EL (cell line): ENCODE data around the gene PKP1.

Source experiments
- DNase-seq: peaks from one replicate; pipeline ENCODE4 v3.0.0-alpha.2; 2016

PKP1 gene

DNA sequence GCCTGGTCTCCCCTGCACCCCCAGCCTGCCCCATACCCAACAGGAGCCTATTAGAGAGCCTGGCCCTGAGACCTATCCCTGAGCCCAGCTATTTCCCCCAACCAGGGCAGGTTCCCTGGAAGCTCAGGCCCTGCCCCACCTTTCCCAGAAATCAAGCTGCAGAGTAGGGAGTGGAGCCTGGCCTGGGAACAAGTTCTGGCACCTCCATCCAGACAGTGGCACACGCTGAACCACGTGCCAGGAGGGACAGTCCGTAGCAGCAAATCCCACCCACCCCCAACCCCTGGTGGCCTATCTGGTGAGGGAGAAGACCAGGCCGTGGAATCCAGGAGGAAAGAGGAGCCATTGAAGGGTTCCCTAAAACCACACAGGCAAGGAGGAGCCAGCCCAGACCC lies 71.6 kb downstream of the PKP1 start:
- DNase-seq: no peak

DNA sequence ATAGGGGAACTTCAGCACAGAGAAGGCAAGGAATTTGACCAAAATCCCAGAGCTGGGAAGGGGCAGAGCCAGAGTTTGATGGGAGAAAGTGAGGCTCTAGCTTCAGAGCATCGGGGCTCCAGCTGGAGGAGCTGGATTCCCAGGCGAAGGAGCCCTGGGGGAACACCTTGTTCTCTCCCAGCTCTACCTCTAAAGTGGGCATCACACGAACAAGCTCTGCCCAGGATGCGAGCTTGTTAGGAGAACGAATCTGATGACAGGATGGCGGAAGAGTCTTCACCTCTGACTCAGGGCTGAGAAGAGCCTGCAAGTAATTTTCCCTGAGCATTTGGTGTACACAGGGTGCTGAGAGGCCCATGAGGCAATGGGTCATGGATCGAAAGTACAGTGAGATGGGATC lies 72.2 kb downstream of the PKP1 start:
- DNase-seq: no peak

DNA sequence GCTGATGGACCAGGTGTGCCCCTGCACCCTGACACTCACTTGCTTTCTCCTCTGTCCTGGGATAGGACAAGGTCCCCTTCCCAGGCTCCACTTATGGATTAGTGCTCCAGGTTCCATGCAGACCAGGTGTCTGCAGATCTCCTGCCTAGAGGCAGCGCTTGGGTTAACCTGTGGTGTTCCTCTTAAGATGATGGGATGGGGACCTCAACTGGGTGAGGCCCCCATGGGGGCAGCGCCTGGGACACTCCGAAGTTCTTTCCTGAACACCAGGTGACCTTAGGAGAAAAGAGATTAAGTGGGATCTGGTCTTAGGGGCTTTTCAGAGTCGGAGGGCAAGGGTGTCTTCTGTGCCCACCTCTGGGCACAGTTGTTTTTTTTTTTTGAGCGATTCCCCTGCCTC lies 72.9 kb downstream of the PKP1 start:
- no peak for DNase-seq

DNA sequence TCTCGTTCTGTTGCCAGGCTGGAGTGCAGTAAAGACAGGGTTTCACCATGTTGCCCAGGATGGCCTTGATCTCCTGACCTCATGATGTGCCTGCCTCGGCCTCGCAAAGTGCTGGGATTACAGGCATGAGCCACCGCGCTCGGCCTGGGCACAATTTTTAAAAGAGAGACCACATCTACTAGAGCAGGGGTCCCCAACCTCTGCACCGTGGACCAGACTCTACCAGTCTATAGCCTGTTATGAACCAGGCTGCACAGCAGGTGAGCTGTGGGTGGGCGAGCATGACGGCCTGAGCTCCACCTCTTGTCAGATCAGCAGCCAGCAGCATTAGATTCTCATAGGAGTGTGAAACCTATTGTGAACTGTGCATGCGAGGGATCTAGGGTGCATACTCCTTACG lies 73.4 kb downstream of the PKP1 start:
- no peak for DNase-seq

DNA sequence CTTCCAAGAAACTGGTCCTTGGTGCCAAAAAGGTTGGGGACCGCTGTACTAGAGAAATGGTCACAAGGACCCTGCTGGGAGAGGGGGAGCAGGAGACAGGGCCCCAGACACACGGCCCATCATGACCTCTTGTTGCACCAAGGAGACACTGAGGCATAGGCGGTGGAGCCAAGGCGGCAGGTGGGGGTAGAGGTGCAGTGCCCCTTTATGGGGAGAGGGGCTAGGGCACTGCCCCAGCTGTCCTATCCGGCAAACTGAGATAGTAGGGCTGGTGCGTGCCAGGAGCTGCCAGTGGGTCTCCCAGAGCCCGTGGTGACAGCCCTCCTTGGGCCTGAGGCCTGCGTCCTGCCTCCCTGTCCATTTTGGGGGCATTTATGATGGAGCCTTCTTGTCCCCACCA lies 73.9 kb downstream of the PKP1 start:
- no peak for DNase-seq

DNA sequence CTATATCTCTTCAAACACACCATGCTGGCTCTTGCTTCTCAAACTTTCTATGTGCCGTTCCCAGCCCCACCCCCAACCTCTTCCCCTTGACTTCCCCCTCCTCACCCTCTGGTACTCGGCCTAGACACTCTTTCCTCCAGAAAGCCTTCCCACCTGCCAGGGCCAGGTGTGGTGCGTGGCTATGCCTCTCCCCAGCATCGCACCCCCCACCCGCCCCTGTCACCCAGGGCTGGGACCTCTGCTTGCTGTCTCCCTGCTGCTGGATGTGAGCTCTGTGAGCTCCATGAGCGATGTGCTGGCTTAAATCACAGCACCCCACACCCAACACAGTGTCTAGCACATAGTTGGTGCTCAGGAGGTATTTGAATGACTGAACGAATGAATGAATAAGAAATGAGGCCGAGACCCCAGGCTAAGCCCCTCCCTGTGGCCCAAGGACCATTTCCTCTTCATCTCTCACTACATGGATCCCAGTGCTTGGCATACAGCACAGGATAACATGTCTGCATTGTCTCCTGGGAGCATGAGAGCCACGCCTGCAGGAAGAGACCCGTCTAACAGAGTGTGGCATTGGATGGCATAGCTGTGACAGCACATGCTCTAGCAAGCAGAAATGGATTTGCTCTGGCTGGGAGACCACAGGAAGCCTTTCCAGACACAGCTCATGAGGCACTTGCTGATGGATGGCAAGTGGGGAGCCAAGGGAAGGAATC lies 74.5 kb downstream of the PKP1 start:
- DNase-seq: no peak

DNA sequence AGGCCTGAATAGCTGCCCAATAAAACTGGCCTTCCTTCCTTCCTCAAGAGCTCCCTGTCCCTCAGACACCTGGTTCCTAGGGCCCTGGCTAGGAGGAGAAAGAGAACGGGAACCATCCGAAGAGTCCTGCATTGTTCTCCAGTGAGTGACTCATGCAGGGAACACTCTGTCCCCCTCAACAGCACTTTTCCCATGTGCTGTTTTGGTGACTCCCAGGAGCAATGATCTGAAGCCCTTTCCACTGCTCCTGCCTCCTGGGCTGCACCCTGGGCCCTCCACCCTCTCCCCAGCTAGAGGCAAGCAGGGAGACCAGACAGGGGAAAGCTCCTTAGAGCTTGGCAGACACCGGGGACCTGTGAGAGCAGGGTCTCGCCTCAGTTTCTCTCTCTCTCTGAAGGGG lies 75.3 kb downstream of the PKP1 start:
- DNase-seq: peak; percentile 23

DNA sequence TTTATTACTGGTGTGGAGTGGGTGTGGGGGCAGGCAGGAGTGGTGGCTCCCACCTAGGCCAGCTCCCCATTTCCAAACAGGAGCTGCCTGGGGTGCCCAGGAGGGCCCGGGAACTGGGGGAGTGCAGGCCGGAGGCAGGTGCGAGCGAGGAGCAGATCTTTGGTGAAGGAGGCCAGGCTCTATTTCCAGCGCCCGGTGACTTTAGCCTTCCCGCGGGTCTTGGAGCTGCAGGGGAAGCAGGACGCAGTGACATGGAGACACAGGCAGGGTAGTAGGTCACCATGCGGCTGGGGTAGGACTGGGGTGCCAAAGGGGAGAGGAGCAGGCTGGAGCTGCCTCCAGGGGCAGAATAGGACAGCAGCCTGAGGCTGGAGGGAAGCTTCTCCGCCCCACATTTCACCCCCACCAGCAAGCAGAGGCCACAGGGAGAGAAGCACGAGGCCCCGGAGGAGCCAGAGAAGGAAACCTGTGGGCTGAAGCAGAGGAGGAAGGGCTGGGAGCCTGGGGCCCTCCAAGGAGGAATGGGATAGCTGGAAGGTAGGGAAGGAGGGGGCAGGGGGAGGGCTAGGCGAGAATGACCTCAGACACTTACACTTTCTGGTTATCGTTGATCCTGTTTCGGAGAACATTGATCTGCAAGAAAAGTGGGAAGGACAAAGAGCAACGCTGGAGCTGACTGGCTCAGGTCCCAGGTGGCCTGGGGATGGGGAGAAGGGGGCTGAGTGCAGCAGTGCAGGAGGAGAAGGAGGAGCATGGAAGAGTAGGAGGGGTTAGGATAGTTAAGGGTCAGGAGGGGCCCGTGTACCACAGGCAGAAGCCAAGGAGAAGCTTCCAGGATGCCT lies 75.9 kb downstream of the PKP1 start:
- DNase-seq: no peak

DNA sequence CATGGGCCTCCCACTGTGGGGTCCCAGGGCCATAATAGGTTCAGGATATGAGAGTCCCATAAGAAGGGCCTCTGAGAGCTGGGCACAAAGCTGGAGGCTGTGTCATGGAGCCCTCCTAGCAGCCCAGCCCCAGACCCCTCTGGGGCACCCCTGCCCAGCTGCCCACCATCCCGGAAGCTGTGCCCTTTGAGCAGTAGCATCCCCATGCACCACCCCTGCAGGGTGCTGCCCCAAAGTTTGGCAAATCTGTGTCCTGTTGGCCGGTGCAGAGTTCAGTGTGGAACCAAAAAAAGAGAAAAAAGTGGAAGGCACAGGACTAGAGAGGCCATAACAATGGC lies 76.5 kb downstream of the PKP1 start:
- DNase-seq: no peak

DNA sequence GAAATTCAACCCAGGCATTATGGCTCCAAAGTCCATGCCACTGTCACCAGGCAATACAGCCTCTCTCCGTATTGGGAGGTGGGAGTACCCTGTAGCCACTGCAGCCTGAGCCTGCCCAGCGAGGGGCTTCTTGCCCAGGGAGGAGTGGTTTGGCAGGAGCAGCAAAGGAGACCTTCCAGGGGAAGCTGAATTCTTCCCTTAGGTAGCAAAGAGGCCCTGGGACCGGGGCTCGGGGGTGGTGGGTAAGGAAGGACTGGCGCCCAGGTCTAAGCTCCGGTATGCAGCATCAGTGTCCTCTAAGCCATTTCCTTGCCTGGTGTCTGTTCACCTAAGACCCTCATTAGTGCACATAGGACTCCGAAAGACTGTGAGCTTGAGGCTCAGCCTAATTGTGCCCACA lies 77.2 kb downstream of the PKP1 start:
- no peak for DNase-seq

DNA sequence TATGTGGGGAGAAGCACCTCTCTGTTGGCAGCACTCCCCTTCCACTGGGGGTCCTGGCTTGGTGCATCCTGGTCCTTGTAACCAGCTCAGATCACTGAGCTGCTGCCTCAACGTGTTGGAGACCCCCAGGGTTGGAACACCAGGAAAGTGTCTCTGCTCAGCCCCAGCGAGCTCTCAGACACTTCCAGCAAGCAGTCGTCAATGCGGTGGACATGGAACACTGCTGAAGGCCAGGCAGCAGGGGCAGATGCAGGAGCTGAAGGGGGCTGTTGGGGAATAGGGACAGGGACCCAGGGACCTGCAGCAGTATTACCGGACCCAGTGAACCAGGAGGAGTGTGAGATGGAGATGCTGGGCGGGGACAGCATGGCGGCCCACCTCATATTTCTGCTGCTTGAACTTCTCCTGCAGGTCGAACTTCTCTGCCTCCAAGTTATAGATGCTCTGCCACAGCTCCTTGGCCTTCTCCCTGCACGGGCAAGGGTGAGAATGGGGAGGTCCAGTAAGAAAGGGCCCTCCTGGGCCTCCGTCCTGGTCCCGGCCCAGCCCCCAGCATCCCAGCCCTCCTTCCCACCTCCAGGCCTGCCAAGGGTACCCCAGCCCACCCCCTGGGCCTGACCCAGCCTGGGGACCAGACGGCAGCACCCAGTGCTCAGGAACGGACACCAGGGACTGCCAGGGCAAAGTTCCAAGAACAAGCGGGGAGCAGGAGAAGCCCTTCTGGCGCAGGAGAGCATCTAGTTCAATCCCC lies 77.8 kb downstream of the PKP1 start:
- no peak for DNase-seq

DNA sequence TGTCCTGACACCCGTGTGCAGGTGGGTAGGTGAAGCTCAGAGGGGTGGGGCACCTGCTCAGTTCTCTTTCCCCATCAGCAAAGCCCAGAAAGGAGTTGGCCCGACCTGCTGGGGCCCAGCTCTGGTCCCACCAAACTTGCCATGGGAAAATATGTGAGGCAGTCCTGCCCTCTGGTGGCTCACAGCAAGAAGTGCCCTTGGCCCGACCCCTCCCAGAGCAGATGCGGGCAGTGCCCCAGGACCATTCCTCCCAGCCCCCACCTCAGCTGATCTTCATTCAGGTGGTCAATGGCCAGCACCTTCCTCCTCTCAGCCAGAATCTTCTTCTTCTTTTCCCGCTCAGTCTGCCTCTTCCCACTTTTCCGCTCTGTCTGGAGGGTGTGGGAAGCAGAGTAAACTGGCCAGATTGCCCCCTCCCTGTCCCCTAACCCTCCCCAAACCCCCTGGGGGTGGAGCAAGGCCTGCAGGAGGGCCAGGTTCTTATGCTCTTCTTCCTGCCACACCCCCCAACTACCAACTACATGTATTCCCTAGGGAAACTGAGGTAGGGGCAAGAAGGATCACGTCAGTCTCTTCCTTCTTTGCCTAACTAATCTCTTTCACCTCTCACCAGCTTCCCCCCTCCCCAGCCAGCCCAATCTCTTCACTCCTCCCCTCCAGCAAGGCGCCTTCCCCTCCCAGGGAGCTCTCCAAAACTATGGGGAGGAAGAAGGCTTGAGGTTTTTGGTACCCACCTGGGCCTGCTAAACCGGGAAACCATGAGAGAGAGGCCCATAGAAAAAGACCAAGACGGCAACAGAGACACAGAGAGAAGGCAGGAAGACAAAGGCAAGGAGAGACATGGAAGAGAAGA lies 78.6 kb downstream of the PKP1 start:
- peak; percentile 57 for DNase-seq

DNA sequence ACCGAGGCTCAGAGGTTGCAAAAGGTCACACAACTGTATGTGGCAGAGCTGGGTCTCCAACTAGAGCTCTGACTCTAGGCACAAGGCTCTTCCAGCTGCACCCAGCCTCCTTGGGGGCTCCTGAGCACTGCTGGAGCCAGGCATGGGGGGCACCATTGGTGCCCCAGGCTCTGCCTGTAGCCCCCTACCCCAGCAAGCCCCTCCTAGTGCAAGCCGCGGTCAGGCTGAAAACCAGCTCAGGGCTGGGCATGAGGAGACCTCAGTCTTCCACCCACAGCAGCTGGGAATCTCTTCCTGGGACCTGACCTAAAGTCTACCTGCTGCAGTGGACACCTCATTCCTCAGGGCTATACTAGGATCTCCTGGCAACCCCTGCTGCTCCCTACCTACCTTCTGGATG lies 79.6 kb downstream of the PKP1 start:
- no peak for DNase-seq

DNA sequence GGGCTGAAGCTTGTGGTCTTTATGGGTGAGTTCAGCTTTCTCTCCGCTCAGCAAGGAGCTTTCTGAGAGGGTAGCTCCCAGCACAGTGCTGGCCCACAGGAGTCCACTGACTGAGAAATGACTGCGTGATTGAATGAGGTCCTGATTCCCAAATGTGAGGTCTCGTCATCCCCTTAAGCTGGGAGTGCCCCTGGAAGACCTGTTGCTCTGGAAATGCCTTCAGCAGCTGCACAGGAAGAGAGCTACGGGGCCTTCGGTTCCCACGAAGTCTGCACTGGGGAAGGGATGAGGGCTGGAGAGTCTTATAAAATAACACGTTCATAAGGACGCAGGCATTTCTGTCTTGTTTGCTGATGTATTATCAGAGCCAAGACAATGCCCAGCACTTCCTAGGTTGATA lies 80.2 kb downstream of the PKP1 start:
- DNase-seq: no peak

DNA sequence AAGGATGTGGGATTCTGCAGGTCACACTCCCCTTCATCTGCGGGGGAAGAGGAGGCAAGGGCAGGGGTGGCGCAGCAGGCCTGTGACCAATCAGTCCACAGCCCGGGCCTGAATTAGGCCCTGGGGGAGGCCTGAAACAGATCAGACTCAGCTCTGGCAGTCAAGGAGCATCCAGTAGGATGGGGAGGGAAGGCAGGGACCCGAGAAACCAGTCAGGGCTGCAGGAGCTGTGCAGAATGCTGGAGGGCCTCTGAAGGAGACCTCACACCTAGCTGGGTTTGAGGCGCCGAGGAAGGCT lies 81.5 kb downstream of the PKP1 start:
- DNase-seq: no peak

DNA sequence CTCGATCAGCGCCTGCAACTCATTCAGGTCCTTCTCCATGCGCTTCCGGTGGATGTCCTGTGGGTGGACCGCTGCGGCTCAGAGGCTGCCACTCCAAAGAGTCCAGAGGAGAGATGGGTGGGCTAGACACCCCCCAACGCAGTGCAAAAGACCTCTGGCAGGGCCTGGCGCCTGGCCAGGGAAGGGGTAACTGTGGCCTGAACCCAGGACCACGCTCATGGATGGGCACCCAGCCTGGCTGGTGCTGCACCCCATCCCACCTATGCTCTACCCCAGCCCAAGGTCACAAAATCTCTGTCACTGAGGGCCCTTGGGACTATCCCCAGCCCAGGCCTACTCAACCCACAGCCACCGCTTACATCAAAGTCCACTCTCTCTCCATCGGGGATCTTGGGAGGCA lies 81.9 kb downstream of the PKP1 start:
- no peak for DNase-seq

DNA sequence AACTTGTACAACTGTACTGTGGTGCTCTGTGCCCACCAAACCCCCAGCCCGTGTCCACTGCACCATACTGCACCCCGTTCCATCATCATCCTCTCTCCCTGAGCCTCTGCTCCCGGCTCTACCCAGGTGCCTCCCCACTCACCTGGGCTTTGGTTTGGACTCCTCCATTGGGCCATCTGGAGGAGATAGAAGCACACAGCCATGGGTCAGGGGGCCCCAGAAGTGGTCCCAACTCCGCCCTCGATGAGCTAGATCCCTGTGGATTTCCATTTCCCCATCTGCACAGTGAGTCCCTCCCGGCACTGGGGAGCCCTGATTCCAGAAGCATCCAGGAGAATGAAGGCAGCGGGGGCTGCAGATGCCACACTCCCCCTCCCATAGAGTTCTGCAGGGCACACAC lies 83.4 kb downstream of the PKP1 start:
- no peak for DNase-seq

DNA sequence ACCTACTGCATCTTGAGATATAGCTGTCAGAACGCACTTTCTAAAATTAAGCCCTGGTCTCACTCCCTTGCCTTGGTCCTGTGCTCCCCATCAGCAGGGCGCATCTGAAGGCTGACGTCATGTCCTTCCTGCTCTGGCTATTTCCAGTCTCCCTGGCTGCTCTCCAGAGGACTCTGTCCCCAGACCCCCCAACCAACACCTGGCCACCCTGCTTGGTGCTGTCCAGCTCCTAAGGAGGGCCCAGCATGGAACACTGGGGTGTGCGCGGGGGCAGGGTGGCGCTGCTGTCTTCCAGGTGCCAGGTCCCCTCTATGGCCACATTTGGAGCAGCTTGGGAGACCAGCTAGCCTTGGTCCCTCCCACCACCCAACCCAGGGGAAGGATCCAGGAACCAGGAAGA lies 85.9 kb downstream of the PKP1 start:
- DNase-seq: no peak

DNA sequence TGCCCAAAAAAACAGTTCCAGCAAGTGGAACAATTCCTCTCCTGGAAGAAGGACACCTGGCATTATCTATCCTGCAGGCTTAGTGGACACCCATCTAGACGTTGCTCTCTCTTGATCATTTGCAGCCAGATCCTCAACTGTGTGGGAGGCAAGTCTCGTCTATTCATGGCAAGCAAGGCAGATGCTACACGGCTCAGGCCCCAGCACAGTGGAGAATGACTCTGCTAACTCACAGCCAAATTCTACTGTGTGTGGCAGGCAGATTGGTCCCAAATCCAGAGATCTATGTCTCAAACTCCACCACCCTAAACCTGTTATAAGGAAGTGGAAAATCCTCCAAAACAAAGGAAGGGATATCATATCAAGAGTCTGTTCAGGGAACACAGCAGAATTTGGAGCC lies 87.2 kb downstream of the PKP1 start:
- DNase-seq: no peak

DNA sequence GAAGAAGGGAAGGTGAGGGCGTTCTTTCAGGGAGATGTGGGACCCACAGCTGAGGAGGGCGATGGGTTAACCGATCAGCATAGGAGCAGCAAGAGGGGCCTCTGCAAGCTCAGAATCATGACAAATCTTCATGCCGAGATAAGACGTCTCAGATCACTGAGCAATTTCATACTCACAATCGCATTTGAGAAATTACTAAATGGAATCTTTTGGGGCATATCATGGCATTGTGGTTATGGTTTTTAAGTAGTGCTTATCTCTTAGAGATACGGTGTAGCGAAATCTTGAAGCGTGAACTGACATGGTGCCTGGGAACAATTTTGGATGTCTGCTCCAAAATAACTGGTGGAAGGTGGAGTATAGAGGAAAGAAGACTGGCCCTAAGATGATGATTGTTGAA lies 88.0 kb downstream of the PKP1 start:
- DNase-seq: no peak

DNA sequence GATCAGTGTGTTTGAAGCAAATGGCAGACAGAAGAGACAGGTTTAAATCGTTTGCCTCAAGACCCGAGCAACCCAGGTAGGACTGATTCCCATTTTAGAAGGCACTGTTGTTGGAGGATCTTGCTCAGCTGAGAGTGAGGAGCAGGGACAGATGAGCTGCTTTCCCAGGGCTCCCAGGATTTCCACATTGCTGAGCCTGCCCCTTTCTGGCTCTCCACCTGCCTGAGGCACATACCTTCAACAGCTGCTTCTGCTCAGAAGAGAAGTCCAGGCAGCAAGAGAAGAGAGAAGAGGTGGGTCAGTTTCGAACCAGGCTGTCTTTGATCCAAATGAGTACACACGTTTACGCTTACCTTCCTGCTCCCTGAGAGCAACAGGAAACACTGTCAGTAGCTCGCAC lies 88.5 kb downstream of the PKP1 start:
- DNase-seq: no peak

DNA sequence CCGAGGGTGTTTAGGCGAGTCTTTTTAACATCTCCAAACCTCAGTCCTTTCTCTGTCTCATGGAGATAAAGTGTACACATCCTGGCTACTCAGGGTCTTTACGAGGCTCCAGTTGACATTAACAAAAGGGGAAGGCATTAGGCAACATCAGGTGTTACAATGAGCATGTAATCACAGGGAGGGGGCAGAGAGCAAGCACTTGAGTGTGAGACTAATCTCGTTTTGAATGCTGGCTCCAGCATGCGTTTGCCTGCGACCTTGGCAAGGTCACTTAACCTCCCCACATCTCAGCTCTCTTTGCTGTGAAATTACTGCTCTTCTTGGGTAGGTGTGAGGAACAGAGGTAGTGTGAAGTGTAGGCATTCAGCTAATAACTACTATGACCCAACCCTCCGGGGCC lies 91.1 kb downstream of the PKP1 start:
- no peak for DNase-seq

DNA sequence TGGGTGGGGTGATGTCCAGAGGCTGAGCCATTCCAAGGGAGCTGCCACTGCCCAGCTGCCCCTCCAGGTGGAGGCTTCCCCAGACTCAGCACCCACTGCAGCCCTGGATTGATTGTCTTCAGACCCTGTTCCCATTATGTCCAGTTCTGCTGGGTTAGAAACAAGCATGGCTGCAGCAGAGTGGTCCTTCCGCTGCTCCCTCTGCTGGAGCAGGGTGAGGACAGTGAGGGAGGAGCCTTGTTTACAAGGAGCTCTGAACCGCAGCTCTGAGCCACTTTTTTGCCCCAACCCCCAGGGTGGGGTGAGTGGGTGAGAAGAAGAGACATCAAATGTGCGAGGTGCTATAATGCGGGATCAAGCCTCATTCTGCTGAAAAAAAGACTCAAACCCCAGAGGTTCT lies 91.9 kb downstream of the PKP1 start:
- no peak for DNase-seq

DNA sequence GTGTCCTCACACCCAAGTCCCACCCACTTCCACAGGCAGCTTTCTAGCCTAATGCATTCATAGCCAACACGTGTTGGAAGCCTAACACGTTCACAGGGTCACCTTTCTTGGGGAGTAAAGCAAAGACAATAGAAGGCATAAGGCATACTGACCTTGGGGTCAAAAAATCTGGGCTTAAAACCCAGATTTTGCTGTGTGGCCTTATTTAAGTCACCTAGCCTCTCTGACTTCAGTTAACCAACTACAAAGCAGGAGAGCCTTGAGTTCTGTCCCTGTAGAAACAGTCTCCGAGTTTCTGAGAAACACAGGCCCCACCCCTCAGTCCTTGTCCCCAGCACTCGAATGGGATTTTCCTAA lies 92.8 kb downstream of the PKP1 start:
- no peak for DNase-seq
